ENCODE results near the gene SMIM33.
"Not testable (repeated sequence)": the region's sequence is repeated elsewhere in the genome, so short reads cannot be mapped to it uniquely, and the experiment has no call there.

SMIM33 gene

DNA sequence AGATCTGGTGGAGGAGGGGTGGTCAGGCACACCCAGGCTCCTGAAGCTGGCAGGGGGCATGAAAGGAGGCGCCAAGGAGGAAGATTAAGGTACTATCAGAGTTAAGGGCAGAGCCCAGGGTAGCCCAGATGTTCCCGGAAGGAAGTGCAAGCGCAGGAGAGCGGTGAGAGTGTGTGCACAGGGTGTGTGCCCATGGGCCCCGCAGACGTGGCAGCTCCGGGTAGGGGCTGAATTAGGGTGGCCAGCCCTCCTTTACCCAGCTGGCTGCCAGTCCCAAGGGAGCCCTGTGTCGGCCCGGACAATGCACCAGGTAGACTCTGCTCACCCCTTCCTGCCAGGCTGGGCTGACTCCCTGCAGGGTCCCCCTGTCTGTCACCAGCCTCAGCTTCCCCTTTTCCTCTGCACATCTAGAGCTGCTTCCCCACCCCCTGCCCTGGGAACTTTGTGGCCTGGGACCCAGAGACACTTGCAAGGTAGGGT lies at the start of gene SMIM33:
SMIM33 (plus strand) TSS at position 184 of the 480 bp plus-strand sequence; CDS start at position 302, 118 bp downstream.
- DNase-seq: no peak

DNA sequence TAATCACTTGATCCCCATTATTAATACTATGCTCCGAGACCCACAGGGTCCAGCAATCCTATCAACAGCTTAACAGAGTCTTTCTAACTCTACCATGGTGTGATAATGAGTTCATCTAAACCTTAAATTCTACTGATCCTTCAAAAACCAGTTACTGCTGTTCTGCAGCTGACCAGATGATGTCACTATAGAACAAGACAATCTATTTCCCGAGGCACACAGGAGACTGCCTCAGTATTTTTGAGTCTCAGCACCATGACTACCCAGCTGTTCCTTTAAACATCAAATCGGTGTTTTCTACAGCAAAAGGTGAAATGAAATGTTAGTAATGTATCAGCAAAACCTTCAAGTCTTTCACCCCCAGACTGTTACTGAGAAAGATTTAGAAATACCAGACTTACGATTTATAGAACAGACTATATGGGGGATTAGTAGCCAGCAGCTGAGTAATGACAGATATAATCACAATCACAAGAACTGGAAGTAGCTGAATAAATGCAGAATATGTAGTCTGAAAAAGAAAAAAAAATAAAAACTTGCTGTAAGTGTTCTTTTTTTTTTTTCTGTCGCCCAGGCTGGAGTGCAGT lies 48.4 kb upstream of the SMIM33 start:
- peak in 1 of 2 experiments; percentile 10 for DNase-seq

DNA sequence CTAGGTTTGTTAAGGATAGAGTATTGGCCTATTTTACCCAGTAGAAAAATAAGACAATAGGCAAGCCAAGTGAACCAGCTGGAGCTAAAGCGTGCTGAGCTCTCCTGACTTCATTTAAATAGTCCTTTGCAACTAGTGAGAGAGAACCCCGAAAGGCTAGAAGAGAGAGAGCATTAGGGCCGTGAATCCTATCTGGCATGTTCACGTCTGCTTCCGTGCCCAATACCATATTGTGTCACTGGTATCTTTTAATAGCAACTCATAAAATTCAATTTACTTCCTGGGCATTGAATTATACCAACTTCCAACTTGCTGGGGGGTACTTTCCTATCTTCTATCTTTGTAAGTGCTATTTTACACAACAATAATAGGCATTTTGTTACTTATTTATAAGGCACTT lies 45.3 kb upstream of the SMIM33 start:
- no peak for DNase-seq

DNA sequence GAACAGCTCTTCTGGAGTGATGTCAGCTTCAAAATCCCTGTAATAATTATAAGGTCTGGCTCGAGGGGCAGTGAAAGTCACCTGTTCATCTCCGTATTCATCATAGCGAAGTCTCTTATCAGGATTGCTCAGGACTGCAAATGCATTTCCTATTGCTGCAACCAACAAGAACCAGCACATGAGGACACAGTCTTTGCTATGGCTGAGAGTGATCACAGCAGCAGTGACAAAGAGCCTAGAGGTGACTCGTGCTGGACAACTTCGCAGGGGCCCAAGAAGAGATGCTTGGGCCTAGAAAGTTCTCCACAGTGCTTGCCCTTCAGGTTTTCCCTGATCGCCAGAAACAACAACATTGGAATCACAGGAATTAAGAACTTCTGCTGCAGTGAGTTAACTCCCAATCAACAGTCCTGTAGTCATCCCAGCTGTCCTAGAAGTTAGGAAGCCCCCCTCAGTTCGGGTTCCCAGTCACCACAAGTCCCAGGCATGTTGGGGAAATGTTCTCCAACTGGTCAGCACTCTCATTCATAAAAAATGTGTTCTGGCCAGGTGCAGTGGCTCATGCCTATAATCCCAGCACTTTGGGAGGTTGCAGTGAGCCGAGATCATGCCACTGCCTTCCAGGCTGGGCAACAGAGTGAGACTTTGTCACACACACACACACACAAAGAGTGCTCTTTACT lies 44.5 kb upstream of the SMIM33 start:
- DNase-seq: no peak

DNA sequence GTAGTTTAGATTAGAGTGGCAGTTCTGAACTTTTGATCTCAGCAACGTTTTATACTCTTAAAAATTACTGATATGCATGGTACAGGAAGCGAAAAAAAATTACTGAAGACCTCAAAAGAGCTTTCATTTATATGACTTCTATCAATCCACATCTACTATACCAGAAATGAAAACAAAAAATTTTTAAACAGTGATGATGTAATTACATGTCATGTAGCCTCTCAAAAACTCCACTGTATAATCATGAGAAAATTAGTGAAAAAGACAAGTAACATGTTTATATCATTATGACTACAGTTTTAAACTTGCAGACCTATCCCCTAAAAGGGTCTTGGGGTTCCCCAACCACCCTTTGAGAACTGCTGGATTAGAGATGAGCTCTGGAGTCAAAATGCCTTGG lies 40.8 kb upstream of the SMIM33 start:
- no peak for DNase-seq

DNA sequence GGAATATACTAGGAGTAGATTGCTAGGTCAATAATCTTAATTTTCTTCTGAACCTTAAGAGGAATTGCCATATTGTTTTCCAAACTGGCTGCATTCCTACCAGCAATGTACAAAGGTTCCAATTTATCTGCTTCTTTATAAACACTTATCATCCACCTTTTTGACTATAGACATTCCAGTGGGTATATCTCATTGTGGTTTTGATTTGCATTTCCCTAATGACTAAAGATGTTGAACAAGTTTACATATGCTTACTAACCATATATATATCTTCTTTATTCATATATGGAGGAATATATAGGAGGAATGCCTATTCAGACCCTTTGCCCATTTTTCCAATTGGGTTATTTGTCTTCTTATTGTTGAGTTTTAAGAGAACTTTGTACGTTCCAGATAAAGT lies 39.1 kb upstream of the SMIM33 start:
- DNase-seq: no peak

DNA sequence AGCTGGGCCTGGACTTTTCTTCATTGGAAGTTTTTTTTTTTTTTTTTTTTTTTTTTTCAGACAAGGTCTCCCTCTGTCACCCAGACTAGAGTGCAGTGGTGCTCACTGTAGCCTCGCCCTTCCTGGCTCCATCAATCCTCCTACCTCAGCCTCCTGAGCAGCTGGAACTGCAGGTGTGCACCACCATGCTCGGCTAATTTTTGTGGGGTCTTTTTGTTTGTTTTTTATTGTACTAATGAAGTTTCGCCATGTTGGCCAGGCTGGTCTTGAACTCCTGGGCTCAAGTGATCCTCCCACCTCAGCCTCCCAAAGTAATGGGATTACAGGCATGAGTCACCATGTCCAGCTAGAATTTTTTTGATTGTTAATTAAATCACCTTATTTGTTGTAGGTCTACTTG lies 35.1 kb upstream of the SMIM33 start:
- DNase-seq: no peak

DNA sequence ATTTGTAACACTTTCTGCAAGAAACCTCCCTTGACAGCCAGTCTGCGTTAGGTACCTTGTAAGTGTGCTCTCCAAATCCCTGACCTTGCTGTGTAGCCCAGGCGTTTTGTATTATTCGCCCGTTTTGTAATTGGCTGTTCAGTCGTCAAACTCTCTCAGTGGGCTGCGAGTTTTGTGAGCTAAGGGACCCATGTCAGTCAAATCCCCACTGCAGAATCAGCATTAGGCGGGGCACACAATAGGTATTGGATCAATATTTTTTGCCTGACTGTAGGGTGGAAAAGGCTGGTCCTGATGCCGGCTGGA lies 32.1 kb upstream of the SMIM33 start:
- DNase-seq: no peak

DNA sequence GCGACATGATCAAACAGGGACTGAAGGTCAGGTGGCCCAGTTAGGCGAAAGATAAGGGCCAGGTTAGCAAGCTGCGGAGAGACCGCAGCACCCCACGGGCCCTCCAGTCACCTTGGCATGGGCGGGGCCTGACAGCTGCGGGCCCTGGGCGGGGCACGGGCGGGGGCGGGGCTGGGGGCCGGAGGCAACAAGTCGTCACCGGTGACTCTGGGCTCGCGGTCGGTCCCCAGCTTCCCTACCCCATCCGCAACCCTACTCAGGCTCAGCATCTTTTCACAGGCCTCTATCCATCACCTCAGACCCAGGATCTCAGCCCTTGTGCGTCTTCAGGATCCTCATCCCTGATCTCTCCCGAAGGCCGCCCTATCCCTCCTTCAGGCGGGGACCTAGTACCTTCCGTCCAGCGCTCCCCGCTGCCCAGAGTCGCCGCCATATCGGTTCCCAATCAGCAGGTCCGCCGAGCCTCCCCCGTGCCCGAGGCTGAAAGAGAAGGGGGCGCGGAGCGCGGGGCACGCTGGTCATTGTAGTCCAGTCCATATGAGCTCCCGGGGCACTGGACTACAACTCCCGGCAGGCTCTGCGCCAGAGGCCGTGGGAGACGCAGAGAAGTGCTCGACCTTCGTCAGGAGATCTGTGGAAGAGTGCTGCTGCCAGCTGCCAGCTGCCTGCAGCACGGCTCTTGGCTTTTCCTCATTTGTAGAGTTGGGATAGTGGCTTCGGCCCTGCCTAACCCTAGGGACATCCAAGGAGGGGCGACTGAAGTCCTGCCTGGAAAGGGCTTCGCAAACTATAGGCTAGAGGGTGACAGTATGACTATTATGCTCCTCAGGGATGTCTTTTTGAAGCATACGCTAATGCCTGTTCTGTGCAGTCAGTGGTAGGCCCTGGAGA lies 31.5 kb upstream of the SMIM33 start, which contains the start of gene DNAJC18:
DNAJC18 (minus strand) TSS at position 513 of the 891 bp plus-strand sequence; CDS start at position 433, 80 bp downstream.
- peak; percentile 74 to 76 for DNase-seq

DNA sequence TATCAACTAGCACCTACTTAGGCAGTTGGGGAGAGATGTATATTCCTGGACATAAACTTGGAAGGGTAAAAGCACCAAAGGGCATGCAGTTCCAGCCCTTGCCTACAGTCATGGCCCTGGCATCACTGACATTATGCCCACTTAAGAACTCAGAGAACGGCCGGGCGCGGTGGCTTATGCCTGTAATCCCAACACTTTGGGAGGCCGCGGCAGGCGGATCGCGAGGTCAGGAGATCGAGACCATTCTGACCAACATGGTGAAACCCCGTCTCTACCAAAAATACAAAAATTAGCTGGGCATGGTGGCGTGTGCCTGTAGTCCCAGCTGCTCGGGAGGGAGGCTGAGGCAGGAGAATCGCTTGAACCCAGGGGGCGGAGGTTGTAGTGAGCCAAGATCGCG lies 30.4 kb upstream of the SMIM33 start:
- not testable (repeated sequence) for DNase-seq

DNA sequence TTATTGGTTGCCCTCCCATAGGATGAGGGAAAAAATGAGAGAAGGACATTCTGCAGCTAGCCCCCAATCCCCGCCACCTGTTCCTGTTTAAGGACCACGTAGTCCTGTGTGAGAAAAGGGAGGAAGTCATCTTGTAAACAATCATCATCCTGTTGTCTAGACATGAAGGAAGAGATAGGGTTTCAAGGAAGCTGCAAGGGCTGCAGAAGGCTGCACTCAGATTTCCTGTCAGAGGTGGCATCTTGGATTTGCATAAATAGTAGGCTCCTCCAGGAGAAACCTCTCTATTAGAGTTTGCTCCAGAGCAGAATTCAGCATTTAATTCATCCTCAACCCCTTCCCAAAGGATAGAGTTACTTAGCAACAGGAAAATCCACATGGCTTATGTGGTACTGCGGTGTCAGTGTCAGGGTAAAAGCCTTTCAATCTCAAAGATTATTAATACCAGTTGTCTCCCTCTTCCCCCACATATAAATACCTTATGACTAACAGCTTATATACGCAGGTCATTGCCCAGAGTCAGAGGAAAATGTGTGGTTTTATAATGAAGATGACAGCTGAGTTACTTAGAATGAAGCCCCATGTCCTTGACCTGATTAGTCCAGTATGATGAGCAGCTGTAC lies 26.9 kb upstream of the SMIM33 start:
- DNase-seq: no peak

DNA sequence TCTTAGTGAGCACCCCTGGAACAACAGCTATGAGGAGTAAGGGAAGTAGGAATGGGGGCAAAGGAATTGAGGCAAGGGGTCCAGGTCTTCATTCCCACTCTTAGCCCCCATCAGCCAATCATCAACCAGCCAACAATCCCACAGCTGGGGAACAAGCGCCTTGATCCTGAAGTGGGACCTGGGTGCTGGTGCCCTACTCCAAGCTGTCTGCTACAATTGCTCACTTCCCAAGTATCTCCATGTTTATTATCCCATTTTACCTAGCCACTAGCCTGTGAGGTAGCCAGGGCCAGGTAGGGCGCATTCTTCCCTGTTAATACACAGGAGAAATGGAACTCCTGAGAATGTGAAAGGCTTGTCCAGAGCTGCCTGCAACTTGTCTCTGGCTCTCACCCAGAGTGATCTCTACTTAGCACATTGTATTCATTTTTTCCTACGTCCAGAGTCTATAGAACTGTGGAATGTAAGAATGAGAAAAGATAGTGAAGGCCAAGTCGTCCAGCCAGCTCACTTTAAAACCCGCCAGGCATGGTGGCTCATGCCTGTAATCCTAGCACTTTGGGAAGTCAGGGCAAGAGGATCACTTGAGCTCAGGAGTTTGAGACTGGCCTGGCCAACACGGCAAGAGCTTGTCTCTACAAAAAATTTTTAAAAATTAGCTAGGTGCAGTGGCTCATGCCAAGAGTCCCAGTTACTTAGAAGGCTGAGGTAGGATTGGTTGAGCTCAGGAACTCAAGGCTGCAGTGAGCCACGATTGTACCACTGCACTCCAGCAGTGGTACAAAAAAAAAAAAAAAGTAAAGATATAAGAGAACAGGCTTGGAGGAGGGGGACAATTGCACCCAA lies 25.3 kb upstream of the SMIM33 start:
- DNase-seq: no peak

DNA sequence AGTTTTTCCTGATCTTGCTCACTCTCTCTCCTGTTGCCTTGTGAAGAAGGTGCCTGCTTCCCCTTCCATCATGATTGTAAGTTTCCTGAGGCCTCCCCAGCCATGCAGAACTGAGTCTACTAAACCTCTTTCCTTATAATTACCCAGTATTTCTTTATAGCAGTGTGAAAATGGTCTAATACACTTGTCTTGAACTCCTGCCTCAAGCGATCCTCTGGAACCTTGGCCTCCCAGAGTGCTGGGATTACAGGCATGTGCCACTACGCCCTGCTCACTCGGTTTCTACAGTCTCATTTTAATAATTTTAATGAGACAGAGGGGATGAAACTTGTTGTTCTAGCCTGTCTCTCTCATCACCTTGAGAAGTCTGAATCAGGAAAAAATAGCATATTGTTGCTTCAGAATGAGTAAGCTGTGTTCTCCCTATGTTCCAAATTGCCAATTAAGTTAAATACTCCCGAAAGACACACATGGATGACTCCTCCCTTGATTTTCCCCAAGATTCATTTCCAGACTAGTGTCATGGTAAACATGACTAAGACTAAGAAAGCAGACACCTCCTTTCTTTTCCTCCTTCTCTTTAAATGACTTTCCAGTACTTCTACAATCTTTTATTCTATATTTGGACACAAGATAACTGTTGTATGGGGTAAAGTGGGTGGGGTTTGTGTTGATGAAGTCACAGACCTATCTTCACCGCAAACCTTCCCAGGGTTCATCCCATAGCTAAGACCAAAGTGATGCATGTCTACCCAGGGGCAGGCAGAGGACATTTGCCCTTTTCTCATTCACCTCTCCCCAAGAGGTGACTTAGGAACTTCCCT lies 23.6 kb upstream of the SMIM33 start:
- DNase-seq: no peak

DNA sequence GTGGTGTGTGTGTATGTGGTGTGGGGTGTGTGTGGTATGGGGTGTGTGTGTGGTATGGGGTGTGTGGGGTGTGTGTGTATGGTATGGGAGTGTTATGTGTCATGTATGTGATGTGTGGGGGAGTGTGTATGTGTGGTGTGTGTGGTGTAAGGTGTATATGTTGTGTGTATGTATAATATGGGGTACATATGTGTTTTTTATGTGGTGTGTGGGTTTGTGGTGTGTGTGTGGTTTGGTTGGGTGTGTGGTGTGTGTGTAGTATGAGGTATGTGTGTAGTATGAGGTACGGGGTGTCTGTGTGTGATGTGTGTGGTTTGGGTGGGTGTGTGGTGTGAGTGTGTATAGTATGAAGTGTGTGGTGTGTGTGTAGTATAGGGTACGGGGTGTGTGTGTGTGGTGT lies 19.6 kb upstream of the SMIM33 start:
- DNase-seq: no peak

DNA sequence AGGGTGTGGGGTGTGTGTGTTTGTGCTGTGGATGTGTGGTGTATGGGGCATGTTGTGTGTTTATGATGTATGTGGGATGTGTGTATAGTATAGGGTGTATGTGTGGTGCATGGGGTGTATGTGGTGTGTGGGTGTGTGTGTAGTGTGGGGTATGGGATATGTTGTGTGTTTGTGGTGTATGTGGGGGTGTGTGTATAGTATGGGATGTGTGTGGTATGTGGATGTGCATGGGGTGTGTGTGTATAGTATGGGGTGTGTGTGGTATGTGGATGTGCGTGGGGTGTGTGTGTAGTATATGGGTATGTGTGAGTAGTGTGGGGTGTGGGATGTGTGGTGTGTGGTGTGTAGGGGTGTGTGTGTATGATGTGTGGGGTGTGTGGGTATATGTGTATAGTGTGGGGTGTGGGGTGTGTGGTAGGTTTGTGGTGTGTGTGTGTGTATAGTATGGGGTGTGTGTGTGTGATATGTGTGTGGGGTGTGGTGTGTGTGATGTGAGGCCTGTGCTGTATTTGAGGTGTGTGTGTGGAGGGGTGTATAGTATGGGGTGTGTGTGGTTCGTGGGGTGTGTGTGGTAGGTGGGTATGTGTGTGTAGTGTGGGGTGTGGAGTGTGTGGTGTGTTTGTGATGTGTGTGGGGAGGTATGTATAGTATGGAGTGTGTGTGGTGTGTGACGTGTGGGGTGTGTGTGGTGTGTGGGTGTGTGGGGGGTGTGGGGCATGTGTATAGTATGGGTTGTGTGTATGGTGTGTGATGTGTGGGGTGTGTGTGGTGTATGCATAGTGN lies 18.7 kb upstream of the SMIM33 start:
- no peak for DNase-seq

DNA sequence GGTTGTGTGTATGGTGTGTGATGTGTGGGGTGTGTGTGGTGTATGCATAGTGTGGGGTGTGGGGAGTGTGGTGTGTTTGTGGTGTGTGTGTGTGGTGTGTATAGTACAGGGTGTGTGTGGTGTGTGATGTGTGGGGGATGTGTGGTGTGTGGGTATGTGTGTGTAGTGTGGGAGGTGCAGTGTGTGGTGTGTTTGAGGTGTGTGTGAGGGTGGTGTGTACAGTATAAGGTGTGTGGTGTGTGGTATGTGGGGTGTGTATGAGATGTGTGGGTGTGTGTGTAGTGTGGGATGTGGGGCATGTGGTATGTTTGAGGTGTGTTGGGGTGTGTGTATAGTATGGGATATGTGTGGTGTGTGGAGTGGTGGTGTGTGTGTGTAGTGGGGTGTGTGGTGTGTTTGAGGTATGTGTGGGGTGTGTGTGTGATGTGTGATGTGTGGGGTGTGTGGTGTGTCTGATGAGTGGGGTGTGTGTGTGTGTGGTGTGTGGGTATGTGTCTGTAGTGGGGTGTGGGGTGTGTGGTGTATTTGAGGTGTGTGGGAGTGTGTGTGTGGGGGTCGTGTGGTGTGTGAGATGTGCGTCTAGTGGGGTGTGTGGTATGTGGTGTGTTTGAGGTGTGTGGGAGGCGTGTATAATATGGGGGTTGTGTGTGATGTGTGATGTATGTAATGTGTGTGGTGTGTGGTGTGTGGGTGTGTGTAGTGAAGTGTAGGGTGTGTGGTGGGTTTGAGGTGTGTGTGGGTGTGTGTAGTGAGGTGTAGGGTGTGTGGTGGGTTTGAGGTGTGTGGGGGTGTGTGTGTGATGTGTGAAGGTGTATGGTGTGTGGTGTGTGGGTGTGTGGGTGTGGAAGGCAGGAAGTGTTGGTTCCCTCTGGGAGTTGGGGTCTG lies 16.9 kb upstream of the SMIM33 start:
- DNase-seq: no peak

DNA sequence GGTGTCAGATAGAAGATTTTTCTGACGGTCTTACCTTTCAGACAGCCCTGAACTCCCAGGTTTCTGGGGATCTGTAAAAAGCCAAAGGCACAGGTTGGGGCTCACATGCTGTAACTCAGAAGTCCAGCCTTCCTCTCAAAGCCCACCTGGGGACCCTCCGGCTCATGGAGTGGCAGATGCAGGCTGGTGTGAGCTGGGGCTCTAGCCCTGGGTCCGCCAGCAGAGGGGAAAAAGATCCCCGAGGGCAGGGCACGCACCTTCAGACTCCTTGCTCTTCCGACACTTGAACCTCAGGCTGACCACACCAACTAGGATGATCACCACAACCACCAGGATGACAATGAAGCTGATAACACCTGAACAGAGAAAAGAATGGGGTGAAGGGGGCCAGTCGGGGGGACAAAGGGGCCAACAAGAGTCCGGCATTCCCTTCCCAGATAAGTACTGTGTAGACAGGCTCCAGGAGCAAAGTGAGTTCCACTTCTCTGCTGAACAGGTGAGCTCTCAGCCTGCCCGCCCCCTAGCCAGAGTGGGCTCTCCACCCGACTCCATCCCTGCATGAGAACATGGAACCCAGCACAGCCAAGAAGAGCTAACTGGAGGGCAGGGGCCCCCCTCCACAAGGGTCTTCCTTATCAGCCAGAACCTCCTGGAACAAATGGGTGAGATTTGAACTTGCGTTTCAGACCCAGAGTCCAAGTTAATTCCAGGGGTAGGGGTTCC lies 16.1 kb upstream of the SMIM33 start:
- no peak for DNase-seq

DNA sequence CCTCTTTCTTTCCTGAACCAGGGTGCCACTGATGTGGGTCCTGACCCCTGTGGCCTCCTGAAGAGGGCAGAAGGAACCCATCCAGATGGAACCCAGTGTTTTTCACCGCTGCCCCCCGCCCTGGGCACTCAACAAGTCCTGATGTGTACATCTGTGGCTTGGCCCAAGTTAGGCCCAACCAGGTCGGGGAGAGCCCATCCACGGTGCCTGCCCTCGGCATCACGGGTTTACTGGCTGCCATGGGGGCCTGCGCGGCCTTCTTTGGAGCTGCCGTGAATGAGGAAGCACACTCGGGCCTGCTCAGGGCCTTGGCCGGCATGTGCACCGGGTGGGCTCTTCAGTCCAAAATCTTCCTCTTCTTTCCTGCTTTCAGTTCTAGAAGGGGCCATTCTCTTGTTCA lies 14.0 kb upstream of the SMIM33 start:
- DNase-seq: no peak

DNA sequence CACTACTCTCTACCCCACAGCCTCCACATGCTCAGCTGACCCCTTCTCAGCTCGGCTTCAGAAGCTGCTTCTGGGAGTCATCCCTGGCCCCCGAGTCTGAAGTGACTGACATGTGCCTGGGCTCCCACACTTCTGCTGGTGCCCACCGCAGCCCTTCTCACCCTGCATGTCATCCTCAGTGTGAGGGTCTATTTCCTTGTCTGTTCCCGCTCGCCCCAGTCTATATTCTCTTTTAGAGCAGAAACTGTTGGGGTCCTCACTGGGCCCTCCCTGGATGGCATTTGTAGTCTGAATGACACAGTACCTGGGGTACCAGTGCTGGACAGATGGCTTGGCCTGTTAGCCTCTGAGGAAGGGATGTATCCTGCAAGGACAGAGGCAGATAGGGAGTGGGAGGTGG lies 13.6 kb upstream of the SMIM33 start:
- DNase-seq: no peak
